ENCODE results near the gene PRKN.

Gene PRKN

GRCh38 chr6:161673026-161673425 is 1054.5 kb downstream of the PRKN start:
- no peak for DNase-seq

DNA sequence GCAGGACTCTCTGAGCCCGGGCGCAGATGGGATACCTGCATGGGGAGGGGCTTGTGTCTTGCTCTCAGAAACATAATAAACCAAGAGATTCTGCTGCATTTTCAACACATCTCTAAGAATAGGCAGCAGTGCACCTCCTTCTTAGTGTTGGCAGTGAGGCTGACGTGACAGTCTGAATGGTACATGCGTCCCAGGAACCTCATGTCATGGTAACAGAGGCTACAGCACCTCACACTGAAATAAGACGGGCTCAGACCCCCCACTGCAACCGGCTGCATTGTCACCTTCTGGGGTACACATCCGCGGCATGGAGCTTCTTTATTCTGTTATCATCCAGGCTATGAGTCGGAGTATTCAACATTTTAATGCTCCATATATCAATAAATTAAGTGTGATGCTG is 1056.4 kb downstream of the PRKN start:
- DNase-seq = no peak

- DNase-seq = no peak
Measured at GRCh38 chr6:161668665-161669064, 1058.9 kb downstream of the PRKN start.

DNA sequence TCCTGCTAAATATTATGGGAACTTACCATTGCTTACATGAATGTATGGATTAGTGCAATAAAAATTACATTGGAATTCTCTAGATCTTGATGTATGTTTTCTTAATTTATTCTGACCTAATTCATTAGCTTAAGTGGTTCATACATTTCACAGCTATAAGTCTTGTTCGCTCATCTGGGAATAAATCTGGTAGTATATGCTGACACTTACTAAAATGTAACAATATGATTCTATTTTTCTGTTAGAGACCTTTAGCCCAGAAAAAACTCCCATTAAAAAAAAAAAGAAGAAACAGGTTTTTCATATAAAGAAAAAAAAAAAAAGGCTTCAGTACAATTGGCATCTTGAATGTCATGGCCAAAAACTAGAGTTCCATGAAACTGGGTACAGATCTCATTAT is 1059.6 kb downstream of the PRKN start:
- DNase-seq = no peak

GRCh38 chr6:161663682-161664081 is 1063.9 kb downstream of the PRKN start:
- no peak for DNase-seq

GRCh38 chr6:161660666-161661571 is 1066.6 kb downstream of the PRKN start:
- no peak for DNase-seq

DNA sequence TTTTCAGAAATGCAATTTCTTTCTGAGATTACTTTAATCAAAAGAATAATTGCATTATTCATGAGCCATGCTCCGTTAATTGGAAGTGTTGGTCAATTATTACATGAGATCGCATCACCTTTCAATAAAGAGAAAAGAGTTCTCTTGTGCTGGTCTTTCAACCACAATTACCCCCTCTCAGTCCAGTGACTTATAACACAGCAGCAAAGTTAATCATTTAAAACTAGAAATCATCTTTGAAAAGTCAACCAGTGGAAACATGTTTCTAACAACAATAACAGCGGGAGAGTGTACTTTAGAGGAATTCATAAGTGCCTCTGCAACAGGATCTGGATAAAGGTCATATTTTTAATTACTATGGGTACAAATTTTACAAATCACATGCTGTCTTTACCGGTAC is 1069.4 kb downstream of the PRKN start:
- no peak for DNase-seq

DNA sequence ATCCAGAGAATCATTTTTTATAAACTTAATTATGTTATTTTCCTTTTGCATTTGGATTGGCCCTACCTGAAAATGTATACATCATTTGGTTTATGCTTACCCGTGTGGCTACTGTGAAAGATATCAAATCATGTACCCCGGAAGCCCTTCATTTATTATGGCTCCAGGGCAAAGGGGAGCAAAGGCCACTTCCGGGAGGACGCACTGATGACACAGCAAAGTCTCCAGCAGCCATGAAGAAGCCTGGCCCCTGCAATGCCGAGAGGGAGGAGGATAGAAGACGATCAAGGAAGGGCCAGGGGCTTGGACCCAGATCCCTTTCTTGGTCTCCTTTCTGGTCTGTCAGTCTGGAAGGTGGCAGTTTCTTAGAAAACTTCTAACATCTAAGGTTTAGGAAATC is 1073.4 kb downstream of the PRKN start:
- DNase-seq = no peak

- no peak for DNase-seq
Measured at GRCh38 chr6:161651949-161652348, 1075.6 kb downstream of the PRKN start.

GRCh38 chr6:161649841-161650240 is 1077.7 kb downstream of the PRKN start:
- DNase-seq = no peak

DNA sequence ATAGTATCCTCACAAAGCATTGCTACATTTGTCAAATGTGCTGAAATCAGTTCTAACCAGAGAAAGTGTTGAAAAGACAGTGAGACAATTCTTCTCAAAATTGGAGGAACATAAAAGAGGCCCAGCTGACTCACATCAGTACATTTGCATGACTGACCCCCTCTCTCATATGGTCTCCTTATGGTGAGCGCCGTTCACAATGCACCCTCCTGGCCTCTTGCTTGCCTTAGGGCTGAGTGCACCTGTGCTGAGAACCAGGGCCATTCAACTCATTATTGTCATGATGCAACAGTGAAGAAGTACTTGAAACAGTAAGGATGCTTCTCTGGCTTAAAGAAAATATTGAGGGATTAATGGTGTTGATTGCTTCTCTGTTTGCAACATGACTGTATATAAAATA is 1078.5 kb downstream of the PRKN start:
- no peak for DNase-seq

GRCh38 chr6:161647234-161647633 is 1080.3 kb downstream of the PRKN start:
- no peak for DNase-seq

DNA sequence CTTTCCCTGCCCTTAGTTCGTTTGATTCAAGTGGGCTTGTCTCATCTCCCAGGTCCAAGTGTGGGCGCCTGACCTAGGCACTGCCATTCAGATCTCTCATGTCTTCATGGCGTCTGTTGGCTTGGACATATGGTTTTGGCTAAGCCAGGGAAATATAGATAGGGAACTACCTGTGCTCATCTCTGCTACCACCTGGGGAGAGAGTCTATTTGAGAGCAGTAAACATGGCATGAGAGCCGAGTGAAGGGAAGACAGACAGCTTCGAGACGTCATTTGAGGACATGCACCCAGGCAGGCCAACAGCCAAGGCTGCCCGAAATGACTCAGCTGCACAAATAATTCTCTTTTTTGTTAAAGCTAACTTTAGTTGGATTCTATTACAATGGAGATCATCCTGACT is 1083.0 kb downstream of the PRKN start:
- DNase-seq = no peak

GRCh38 chr6:161641175-161641574 is 1086.4 kb downstream of the PRKN start:
- no peak for DNase-seq

GRCh38 chr6:161639772-161640171 is 1087.8 kb downstream of the PRKN start:
- no peak for DNase-seq

DNA sequence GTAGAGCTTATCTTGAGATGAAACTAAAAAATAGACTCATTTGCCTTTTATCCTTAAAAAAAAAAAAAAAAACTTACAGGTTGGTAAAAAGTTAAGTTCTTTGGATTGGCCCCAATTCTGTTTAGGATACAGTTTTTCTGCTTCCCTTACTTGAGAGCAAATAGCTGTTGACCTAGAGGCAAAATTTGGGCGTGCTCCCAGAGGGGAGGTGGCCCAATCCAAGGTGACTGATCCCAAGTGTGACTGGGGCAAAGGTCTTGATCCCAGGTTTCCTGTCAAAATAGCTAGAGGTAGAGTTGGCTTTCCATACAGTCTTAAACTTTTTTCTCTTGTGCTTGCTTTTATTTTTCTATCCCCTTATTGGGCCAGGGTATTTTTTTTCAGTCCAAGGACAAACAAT is 1089.9 kb downstream of the PRKN start:
- DNase-seq = no peak

DNA sequence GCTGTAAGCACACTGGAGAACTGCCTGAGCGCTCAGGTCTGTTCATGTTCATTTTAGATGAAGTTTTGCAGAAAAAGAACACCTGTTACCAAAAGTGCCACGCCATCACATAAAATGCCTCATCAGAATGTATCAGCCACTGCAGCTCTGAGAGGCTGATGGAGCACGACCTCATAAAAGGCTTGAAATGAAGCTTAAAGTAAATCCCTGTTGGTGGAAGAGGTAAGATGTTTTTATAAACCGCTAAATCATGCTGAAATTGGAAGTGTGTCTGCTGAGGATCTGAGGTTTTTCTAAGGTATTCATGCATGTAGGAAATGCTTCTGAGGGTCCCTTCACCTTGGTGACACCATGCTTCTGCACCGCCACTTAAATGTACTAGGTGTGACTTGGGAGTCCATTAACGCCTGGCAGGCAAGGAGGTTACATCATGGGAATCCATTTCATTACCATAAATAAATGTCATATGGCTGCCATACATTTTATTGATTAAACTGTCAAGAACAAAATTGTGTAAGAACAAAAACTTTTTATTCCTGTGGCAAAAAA is 1090.6 kb downstream of the PRKN start:
- DNase-seq = no peak

DNA sequence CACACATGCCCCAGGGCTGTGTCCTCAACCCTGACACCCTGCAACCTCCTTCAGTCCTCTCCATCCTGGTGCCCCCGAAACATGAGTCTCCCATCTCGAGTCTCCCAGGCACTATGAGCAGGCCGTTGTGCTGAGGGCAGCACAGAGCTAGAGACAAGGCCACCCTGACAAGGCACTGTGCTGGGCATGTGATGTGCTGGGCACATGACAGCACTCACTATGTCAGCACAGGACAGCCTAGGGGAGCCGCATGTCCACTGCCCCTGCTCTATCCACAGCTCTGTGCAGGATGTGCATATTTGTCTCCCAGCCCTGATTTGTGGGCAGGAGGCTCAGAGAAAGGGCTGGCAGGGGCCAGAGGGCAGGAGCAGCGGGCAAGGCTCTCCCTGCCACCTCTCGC is 1091.6 kb downstream of the PRKN start:
- no peak for DNase-seq

GRCh38 chr6:161634916-161635315 is 1092.7 kb downstream of the PRKN start:
- no peak for DNase-seq

GRCh38 chr6:161631676-161632194 is 1095.8 kb downstream of the PRKN start:
- no peak for DNase-seq

DNA sequence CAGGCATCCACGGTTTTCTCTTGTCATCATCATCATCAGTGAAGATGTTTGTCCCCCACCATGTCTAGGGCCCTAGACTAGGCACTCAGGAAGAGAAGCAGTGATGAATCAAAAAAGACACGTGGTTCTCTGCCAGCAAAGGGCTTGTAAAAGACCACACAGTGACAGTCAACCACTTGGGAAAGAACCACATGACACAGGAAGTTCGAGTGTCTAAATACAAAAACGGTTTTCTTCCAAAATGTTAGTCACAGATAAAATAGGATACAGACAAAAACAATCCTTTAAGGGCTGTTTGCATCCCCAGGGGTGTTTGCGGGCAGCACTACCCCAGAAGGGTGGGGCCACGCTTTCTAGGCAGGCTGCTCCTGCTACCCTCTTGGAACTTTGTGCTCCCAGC is 1096.9 kb downstream of the PRKN start:
- no peak for DNase-seq

GRCh38 chr6:161626132-161626676 is 1101.4 kb downstream of the PRKN start:
- no peak for DNase-seq

GRCh38 chr6:161624111-161624510 is 1103.5 kb downstream of the PRKN start:
- no peak for DNase-seq

GRCh38 chr6:161622779-161623178 is 1104.8 kb downstream of the PRKN start:
- no peak for DNase-seq

Measured in DMS79 (cell line).